GM12801 (cell line): ENCODE measurements around the gene MTRF1.

Source experiments
- TF ChIP-seq, protein P1 (sequence below): IDR thresholded peaks from one replicate; pipeline ENCODE4 v1.5.1; 2011; ENCODE audit warnings: control low read depth; ENCODE audit not compliant: insufficient read length; ENCODE audit errors: extremely low read depth

Gene MTRF1, protein sequence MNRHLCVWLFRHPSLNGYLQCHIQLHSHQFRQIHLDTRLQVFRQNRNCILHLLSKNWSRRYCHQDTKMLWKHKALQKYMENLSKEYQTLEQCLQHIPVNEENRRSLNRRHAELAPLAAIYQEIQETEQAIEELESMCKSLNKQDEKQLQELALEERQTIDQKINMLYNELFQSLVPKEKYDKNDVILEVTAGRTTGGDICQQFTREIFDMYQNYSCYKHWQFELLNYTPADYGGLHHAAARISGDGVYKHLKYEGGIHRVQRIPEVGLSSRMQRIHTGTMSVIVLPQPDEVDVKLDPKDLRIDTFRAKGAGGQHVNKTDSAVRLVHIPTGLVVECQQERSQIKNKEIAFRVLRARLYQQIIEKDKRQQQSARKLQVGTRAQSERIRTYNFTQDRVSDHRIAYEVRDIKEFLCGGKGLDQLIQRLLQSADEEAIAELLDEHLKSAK

DNA sequence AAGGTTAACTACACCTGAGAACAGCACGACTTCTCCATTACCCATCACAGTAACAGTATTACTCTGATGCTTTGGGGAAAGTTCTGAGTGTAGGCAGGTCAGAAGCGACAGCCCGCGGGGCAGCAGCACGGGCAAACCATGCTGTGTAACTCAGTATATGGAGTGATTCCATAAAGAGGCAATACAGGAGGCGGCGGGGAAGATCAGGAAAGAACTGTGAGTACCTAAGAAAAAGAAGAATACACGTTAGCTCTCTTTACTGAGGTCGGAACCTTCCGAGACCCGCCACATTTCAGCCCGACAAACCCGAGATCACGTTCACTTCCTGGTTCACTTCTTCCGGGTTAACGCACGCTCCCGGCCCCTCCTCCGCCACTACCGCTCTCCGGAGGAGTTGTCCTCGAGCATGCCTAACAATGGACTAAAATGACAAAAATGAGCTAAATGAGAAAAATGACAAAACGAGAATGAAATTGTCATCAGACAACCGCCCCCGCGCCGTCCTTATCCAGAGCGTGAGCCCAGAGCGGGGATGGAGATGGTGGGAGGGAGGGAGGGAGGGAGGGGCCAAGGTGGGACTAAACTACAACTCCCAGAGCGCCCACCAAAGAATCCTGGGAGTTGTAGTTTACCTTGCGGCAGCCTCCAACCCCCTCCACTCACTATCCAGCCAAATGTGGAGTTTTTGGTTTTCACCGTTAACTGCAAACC is at the start of gene MTRF1:
TSS of gene MTRF1 (minus strand) at position 316 of the 711 bp plus-strand sequence. CDS start 2,669 bp downstream, outside the sequence.
- TF ChIP-seq, protein P1, sequence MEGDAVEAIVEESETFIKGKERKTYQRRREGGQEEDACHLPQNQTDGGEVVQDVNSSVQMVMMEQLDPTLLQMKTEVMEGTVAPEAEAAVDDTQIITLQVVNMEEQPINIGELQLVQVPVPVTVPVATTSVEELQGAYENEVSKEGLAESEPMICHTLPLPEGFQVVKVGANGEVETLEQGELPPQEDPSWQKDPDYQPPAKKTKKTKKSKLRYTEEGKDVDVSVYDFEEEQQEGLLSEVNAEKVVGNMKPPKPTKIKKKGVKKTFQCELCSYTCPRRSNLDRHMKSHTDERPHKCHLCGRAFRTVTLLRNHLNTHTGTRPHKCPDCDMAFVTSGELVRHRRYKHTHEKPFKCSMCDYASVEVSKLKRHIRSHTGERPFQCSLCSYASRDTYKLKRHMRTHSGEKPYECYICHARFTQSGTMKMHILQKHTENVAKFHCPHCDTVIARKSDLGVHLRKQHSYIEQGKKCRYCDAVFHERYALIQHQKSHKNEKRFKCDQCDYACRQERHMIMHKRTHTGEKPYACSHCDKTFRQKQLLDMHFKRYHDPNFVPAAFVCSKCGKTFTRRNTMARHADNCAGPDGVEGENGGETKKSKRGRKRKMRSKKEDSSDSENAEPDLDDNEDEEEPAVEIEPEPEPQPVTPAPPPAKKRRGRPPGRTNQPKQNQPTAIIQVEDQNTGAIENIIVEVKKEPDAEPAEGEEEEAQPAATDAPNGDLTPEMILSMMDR = no peak

DNA sequence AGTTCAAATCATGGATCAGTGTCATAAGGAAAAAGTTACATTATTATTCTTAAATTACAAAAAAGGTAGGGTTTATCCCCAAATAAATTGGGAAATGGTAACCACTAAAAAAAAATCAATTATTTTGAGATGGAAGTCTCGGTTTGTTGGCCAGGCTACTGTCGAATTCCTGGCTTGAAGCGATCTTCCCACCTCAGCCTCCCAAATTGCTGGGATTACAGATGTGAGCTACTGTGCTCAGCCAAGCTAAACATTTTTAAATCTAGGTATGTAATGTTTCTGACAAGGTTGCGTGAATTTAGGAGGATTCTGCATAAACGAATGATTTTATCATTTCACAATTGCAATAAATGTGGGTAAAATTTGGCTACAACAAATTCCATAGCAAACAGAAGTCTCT is 49.7 kb upstream of the MTRF1 start:
- TF ChIP-seq, protein P1 = no peak

DNA sequence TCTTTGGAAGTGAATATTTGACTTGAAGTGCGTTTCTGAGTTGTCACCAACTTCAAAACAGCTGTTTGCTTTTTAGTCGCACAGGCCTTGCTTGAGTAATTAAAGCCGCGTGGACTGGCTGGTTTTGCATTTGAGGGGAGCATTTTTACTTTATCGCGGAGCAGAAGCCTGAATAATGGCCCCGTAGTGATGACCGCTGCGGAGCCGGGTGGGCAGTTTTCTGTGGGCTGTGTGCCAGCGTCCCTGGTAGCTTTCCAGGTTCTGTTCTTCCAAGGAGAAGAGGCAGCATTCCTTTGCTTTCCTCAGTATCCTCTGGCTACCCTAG is 48.8 kb upstream of the MTRF1 start:
- TF ChIP-seq, protein P1 = no peak

DNA sequence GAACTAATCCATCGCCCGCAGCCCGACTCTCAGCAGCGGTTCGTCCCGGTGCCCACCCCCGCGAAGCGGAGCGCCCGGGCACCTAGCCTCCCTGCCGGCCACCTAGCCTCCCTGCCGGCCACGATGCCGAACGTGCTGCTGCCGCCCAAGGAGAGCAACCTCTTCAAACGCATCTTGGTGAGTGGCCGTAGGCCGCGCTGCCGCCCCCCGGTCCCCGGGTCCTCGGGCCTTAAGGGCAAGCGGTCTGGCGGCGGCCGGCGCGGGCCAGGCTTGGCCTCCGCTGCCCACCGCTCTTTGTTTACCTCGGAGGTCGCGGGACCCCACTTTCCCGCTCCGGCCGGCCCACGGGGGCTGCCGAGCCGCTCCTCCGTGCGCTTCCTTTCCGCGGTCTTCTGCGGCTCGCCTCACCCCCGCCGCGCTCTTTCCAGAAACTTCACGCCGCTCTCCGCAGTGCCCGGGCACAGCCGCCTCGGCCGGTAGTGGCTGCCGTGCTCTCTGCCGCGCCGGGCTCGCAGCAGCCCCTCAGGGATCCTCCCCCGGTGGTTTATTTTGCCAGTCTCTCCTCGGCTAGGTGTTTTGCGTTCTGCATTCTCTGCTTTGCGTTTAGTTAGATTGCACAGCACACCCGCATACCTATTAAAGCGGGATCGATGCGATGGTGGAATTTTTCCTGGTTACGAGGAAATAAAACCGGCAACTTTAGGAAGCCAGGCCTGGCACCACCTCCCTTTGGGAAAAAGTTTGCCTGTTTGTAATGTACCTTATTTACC is 48.2 kb upstream of the MTRF1 start:
- TF ChIP-seq, protein P1 = no peak

DNA sequence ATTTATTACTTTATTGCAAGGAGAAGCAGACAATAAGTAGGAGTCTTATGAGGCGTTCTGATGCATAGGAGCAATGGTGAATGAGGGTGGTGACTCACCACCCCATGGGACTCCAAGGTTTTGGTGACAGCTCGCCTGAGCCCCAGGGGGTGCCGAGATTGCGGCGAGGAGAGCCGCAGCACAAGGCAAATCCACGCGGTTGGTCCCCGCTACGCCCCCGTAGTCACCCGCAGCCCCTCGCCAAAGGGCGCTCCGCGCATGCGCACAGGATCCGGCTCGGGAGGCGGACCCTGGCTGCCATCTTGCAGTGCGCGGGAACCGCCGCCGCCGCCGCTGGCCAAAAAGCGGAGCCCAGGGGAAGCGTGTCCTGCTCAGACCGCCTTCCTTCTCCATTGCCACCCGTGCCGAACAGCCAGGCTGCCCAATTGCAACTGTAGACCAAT is 47.6 kb upstream of the MTRF1 start, which contains the start of gene NAA16:
TSS of gene NAA16 (plus strand) at position 305 of the 443 bp plus-strand sequence. CDS start 262 bp downstream, outside the sequence.
- TF ChIP-seq, protein P1 = no peak

DNA sequence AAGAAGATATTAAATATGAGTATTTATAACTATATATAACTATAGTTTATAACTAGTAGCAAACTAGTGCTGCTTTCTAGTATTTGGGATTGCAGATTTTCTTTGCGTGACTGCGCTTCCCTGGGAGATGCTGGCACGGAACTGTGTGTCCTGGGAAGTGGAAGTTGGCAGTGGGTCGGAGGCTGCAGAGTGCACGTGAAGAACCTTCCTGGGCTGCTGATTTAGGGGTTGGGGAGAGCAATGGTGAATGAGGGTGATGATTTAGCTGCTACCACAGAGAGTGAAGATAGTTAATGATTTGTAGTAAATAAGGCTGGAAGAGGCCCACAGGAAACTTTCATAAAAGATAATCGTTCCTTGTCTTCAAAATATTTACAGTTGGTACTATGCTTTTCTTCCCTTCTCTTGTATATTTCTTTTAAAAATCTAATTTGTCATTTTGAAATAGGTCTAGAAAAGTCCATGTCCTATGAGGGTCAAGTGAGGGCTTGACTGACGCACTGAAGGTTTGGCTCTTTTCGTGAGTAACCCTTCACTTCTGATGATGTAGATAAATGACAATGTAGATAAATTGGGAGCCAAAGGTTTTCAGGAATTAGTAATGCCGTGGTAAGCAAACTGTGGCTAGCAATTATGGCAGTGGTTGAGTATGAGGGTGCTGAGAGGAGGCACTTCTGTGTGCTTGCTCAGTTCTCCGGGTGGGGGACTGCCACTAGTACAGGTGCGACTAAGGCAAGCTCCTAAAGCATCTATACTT is 44.7 kb upstream of the MTRF1 start:
- TF ChIP-seq, protein P1 = no peak
